ENCODE measurements around the gene DCAF5.

- no peak for TF ChIP-seq CTCF (IDR thresholded peaks at IDR 0.05; ENCODE audit: low read depth, low read length)
- no peak for TF ChIP-seq POLR2A (IDR thresholded peaks at IDR 0.05; ENCODE audit: extremely low read depth, insufficient read length)
- TF ChIP-seq MAX (IDR thresholded peaks at IDR 0.05; ENCODE audit: low read depth, low read length): no peak
- TF ChIP-seq MYC (IDR thresholded peaks at IDR 0.05; ENCODE audit: low read depth, low read length): no peak
Measured at GRCh38 chr14:69096246-69096645, 56.7 kb downstream of the DCAF5 start.

All from NB4 (cell line).